Activated CD8-positive, alpha-beta memory T cell treated with anti-CD3 and anti-CD28 coated beads, Interleukin-2, amount 50 U/mL, for 1 hour (primary cell): Measurements from ENCODE around the gene ACRBP.

Experiments used
- DNase-seq: peaks from one replicate; pipeline ENCODE4 v3.0.0-alpha.2; 2020; ENCODE audit errors: extremely low read depth

Gene ACRBP

GRCh38 chr12:6647083-6647604 lies at the start of gene ACRBP:
TSS of gene ACRBP (minus strand) at chr12:6647432. CDS start at chr12:6647366, 66 bp downstream.
- DNase-seq: no peak

GRCh38 chr12:6695313-6696045 lies 48.2 kb upstream of the ACRBP start:
- no peak for DNase-seq

GRCh38 chr12:6694701-6695100 lies 47.5 kb upstream of the ACRBP start:
- no peak for DNase-seq

GRCh38 chr12:6693832-6694355 lies 46.7 kb upstream of the ACRBP start:
- DNase-seq: no peak

DNA sequence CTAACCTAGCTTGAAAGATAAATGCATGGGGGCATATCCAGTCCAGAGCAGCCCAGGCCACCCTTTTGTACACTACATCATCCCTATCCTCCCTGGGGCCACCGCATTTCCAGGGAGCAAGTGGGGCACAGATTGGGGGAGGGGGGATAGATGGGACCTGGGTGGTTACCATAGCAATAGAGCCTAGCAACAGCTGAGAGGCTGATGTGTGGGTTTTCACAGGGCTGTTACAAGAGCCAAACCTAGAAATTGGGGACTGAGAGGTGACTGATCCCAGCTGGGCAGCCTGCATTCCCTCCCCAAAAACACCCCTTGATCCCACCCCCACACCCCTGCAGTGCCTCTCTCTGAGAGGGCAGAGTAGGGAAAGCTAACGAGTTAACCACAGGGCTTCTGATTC lies 45.7 kb upstream of the ACRBP start:
- no peak for DNase-seq

DNA sequence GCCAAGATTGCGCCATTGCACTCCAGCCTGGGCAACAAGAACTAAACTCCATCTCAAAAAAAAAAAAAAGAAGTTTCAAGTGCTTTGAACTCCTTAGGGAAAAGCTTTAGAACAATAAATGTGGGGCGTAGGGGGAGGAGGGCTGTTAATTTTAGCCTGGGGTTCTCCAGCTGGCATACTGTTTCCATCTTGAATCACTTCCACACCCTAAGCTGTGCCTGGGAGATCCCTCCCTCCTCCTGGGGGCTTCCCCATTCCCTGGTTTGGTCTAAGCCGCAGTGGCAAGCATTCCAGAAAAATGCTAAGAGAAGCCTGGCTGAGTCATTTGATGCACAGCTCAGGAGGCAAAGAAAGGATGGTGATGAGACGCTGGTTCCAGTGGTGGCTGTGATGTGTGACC lies 44.2 kb upstream of the ACRBP start:
- DNase-seq: no peak

DNA sequence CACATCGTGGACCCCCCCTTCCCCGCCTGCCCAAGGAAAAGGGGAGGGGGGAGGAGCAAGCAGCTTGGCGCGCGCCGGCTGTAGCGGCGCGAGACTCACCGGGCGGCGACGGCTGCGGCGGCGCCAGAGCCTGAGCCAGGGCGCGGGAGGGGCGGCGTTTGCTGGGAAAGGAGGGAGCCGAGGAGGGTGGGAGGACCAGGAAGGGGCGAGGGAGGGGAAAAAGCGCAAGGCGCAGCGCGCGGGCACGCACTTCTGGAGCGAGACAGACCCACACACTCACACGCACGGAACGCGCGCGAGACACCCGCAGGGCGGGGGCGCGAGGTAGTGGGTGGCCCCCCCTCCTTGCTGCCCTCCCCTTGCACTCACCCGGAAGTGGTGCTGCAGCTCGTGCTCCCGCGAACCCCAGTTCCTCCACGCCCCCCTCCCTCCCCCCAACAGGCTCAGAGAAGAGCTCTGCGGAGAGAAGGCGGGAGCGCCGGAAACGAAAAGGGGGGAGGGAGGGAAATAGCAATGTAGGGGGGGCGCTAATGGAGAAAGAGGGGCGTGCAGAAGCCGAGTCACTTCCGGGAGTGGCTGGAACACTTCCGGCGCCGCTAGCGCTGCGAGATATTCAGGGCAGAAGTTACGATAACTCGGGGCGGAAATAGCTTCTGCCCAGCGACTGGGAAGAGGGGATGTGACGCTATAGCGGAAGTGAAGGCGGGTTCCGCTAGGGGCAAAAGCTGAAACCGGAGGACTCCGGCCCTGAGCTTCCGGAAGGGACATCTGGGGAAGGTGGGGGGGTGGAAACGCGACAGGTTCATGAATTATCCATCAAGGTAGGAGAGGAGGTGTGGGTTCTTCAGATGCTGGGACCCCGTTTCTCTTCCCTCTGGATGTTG lies 42.0 kb upstream of the ACRBP start, which contains the start of gene ZNF384:
Gene ZNF384 (minus strand): TSS at position 377 of the 884 bp plus-strand sequence. CDS start 9,855 bp downstream, outside the sequence.
- DNase-seq: peak; percentile 91

DNA sequence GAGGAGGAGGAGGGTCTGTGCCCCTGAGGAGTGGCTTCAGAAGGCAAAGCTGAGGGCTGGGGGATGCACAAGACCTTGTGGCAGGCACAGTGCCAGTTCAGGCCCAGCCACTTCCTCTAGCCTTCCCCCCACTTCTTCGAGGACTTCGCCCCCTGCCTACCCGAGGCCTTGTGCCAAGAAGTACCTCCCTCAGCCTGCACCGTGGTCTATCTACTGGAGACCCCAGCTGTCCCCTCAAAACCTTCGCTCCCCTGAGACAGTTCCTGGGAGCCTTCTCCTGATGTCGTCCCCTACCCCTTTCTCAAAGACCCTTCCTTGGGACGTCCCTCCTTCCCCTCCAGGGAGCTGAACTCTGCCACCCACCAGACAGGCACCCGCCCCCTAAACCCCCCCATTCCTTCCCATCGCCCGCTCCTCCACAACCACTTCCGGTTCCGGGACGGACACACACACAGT lies 41.3 kb upstream of the ACRBP start:
- DNase-seq: no peak

DNA sequence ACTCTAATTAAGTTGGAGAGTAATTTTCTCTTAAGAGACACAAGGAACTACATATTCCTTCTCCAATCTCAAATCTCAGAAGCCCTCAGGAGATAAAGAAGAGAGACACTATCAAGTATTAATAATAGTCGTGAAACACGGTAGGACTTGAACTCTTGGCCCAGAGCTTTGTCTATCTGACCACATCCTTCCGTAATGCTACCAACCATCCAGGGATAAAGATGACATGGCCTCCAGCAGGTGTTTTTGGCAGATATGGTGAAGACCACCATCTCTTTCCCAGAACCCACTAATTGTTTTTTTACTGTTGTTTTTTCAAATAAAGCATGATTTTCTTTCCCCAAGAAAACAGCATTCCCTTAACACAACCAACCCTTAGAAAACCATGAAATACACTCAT lies 38.6 kb upstream of the ACRBP start:
- no peak for DNase-seq

- DNase-seq: no peak
Measured at GRCh38 chr12:6684609-6685008, 37.4 kb upstream of the ACRBP start.

DNA sequence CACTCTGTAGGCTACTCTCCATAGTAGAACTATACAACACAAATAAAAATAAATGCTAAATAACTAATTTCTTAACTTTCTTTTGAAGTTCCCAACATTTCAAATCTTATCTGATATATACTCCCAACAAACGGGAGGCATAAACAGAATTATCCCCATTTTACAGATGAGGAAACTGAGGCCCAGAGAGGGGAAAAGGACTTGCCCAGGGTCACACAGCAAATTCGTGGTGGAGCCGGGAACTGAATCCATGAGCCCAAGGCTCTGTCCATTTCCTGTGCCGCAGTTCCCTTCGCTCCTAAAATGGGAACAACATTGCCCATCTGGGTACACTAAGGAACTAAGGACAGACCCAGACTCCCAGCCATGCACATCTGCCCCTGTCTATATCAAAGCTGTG lies 29.7 kb upstream of the ACRBP start:
- no peak for DNase-seq

- DNase-seq: no peak
Measured at GRCh38 chr12:6672143-6672542, 24.9 kb upstream of the ACRBP start.

- DNase-seq: no peak
Measured at GRCh38 chr12:6667559-6668210, 20.5 kb upstream of the ACRBP start.

- no peak for DNase-seq
Measured at GRCh38 chr12:6666211-6666610, 19.0 kb upstream of the ACRBP start.

DNA sequence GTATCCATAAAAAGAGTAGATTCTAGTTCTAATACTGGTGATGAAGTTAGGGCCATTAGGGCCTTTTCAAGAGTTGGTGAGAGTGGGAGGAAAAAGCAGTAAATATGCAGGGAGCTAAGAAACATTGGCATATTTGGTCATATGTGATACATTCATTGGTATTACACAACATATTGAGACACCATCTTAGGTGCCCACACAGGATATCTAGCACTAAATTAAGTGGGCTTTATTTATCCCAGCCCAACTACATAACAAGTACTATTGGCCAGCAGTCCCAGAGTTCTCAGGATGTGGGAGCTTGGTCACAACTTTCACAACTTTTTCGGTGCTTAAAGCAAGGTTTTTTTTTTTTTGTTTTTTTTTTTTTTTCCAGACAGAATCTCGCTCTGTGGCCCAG lies 17.7 kb upstream of the ACRBP start:
- DNase-seq: no peak

DNA sequence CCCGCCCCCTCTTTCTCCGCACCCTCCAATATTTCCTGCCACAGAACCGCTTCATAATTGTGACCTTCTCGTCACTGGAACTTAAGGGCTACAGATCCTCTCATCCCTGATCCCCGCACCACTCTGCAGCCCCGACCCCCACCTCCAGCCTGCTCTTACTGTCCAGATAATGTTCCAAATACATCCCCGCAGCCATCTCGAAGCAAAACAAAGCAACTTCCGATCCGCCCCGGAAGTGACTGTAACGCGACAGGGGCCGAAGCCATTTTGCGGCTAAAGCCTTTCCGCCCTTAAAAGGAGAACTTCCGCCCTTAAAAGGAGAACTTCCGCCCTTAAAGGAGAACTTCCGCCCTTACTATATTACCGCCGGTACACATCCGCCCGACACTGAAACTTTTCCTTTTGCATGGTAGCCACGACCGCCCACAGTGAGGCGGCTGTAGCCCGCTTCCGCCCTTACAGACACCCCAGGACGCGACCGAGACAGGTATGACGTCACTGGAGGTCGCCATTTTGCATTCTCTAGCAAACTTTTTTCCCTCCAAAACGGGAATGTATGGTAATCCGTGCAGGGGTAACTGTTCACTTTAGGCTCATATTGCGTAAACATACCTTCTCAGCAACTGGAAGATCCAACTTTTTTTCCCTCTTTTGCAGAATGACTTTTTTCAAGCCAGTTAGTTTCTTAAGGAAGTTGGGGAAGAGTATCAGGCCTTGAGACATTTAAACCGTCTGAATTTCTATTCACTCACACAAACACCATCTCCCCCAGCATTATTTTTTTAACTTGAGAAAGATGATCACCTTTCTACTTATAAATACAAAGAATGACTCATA lies 15.9 kb upstream of the ACRBP start, which contains the start of gene ING4:
Gene ING4 (minus strand): TSS at position 214 of the 837 bp plus-strand sequence. CDS start 18 bp downstream, at position 196.
- DNase-seq: peak; percentile 95

DNA sequence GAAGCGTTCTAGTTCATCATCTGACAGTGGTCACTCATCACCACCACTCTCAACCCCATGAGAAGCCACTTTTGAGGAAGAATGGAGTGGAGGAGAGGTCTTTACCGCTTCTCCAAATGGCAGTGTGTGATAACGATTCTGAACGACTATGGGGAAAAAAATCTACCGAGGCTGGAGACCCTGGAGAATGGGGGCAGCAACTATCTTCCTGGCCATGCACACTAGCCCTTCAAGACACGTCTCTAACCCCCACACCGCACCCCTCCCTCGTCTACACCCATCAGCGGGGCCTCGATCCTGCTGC lies 15.3 kb upstream of the ACRBP start:
- DNase-seq: no peak

DNA sequence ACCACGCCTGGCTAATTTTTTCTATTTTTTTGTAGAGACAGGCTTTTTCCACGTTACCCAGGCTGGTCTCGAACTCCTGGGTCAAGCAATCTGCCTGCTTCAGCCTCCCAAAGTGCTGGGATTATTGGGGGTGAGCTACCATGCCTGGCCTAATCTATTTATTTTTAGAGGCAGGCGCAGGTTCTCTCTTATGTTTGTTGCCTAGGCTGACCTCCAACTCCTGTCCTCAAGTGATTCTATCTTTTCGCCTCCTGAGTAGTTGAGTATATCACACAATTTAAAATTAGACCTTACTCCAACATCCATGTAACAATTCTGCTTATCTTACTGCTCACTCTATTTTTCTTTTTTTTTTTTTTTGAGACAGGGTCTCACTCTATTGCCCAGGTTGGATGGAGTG lies 6.8 kb upstream of the ACRBP start:
- DNase-seq: no peak

- no peak for DNase-seq
Measured at GRCh38 chr12:6653342-6653741, 6.1 kb upstream of the ACRBP start.

DNA sequence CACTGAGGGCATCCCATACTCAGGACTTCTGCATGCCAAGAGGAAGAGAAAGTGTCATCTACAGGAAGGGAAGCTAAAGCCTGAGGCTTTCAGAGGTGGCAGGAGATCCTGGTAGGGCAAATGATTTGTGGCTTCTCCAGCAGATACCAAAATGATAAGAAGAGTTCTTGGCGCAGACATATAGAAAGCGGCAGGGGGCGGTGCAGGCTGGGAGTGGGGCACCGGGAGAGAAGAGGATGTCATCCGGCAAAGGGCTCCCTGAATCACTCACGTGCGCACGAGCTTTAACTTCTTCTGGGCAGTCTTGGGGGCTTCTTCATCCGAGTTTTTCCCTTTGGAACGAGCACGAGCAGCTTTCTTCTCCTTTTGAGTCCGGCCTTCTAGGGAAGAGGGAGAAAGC lies 5.2 kb upstream of the ACRBP start:
- no peak for DNase-seq

DNA sequence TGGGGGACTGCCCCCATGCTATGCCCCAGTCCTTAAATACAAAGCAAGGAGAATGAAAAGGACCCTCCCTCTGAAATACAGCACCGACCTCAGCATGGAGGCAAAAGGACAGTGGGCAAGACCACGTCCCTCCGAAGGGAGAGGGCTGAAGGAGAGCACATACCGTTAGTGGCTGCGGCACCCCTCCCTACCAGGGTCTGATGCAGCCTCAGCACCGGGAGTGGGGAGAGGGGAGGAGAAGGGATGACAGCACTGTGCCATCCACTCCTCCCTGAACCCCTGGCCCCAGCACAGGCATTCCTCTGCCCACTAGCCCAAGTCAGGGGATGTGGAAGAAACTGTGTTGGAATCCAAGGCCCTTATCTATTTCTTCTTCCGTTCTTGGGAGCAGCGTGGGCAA lies 3.6 kb upstream of the ACRBP start:
- DNase-seq: no peak
